ENCODE results near the gene PTPRM. TPM values are rescaled to one million over a fixed set of nuclear protein-coding genes. Genes with fewer than 3 reads are reported as not detected.

Gene PTPRM
- total RNA-seq, 1 donor from 2014 or later: 257 TPM

DNA sequence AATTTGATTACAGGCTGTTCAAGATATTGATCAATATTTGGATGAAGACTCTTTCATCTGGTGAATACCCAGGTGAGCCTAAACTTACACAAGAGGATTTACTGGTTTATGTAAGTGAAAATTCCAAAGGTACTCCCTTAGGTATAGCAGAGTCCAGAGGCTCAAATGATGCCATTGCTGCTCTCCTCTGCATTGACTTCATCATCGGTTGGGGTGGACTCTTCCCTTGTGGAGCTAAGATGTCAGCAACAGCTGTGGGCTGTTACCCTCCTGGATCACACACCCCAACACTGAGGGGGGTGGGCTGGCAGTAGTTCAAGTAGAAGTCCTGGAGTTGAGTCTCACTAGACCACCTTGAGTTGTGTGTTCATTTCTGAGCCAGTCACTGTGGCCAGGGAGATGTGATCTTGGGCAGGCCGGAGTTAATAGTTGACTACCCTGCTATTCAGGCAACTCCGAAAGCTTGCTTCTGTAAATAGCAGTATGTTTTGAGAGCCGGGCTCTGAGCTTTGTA, 236.9 kb downstream of the PTPRM start:
- H3K36me3 ChIP-seq: no peaks in the 10 kb centered on the region
- DNase-seq (ENCODE audit: low spot score in 2 of 2): no peak
- TF ChIP-seq, protein P1, sequence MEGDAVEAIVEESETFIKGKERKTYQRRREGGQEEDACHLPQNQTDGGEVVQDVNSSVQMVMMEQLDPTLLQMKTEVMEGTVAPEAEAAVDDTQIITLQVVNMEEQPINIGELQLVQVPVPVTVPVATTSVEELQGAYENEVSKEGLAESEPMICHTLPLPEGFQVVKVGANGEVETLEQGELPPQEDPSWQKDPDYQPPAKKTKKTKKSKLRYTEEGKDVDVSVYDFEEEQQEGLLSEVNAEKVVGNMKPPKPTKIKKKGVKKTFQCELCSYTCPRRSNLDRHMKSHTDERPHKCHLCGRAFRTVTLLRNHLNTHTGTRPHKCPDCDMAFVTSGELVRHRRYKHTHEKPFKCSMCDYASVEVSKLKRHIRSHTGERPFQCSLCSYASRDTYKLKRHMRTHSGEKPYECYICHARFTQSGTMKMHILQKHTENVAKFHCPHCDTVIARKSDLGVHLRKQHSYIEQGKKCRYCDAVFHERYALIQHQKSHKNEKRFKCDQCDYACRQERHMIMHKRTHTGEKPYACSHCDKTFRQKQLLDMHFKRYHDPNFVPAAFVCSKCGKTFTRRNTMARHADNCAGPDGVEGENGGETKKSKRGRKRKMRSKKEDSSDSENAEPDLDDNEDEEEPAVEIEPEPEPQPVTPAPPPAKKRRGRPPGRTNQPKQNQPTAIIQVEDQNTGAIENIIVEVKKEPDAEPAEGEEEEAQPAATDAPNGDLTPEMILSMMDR (IDR thresholded peaks at IDR 0.05): no peak
- intact Hi-C loops (cut with DNase I): no loop called here
- no peaks in the 10 kb centered on the region for H3K27me3 ChIP-seq
- H3K4me1 ChIP-seq: no peaks in the 10 kb centered on the region
- no peaks in the 10 kb centered on the region for H3K9me3 ChIP-seq
- no peak overlapping the region for H3K4me3 ChIP-seq
- H3K27ac ChIP-seq: no peak overlapping the region

DNA sequence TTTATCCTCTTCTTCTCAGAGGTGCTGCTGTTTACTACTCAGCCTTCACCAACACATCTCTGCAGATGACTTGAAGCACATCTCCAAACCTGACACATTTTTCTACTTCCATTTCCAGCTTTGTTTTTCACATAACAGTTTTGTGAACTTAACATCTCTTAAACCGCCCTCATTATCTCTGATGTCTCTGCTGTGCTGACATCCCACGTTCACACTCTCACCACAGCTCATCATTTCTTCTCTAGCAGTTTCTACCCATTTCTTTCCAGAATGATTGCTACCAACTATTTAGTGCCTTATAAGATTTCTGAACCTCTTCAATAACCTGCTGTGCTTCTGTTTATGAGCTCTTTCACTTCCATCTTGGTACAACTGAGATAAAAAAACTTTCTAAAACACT, 238.0 kb downstream of the PTPRM start:
- Histone ChIP-seq H3K9me3 (no peaks in the 10 kb centered on the region), H3K27ac (no peak overlapping the region), H3K36me3 (no peaks in the 10 kb centered on the region), H3K4me1 (no peaks in the 10 kb centered on the region), H3K27me3 (no peaks in the 10 kb centered on the region), H3K4me3 (no peak overlapping the region)
- DNase-seq (ENCODE audit: low spot score in 2 of 2): no peak
- intact Hi-C loops (cut with DNase I): no loop called here
- TF ChIP-seq, protein P1 (IDR thresholded peaks at IDR 0.05): no peak

- Histone ChIP-seq H3K9me3 (no peaks in the 10 kb centered on the region), H3K4me1 (no peaks in the 10 kb centered on the region), H3K27ac (no peak overlapping the region), H3K27me3 (no peaks in the 10 kb centered on the region), H3K36me3 (no peaks in the 10 kb centered on the region), H3K4me3 (no peak overlapping the region)
- TF ChIP-seq, protein P1 (IDR thresholded peaks at IDR 0.05): no peak
- no peak for DNase-seq (ENCODE audit: low spot score in 2 of 2)
- intact Hi-C loops (cut with DNase I): no loop called here
Observed at GRCh38 chr18:7805880-7806279, 238.8 kb downstream of the PTPRM start.

GRCh38 chr18:7807936-7808453, 240.9 kb downstream of the PTPRM start:
- no peak overlapping the region for H3K4me3 ChIP-seq
- TF ChIP-seq, protein P1 (IDR thresholded peaks at IDR 0.05): no peak
- peaks cover 0 to 13% of the 10 kb centered on the region in 2 donors for H3K4me1 ChIP-seq
- no peak overlapping the region for H3K27ac ChIP-seq
- intact Hi-C loops (cut with DNase I): no loop called here
- no peaks in the 10 kb centered on the region for H3K27me3 ChIP-seq
- H3K9me3 ChIP-seq: no peaks in the 10 kb centered on the region
- DNase-seq (ENCODE audit: low spot score in 2 of 2): no peak
- no peaks in the 10 kb centered on the region for H3K36me3 ChIP-seq

DNA sequence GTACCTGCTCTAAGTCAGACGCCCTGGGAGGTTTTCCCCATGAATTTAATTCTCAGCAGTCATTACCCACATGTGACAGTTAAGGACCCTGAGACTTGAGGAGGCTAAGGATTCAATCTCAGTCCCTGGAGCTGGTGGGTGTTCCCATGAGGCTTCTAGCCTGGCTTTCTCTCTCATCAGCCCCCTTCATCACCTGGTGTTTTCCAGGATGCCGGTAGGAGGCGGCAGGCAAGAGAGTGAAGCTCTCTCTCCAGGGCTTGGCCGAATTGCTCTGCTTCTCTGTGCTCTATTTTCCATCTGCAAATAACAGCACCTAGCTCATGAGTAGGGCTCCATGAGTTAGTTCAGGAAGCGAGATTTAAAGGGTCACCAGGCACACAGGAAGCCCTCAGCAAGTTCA, 241.9 kb downstream of the PTPRM start:
- DNase-seq (ENCODE audit: low spot score in 2 of 2): no peak
- Histone ChIP-seq H3K9me3 (peaks cover 0 to 2% of the 10 kb centered on the region in 2 donors), H3K36me3 (no peaks in the 10 kb centered on the region), H3K27ac (no peak overlapping the region), H3K4me3 (no peak overlapping the region), H3K4me1 (peaks cover 0 to 14% of the 10 kb centered on the region in 2 donors), H3K27me3 (no peaks in the 10 kb centered on the region)
- TF ChIP-seq, protein P1 (IDR thresholded peaks at IDR 0.05): no peak
- intact Hi-C loops (cut with DNase I): no loop called here

GRCh38 chr18:7809455-7809854, 242.3 kb downstream of the PTPRM start:
- H3K9me3 ChIP-seq: peaks cover 4 to 6% of the 10 kb centered on the region in 2 donors
- no peak overlapping the region for H3K4me3 ChIP-seq
- no peak for DNase-seq (ENCODE audit: low spot score in 2 of 2)
- H3K27ac ChIP-seq: no peak overlapping the region
- intact Hi-C loops (cut with DNase I): no loop called here
- H3K4me1 ChIP-seq: peaks cover 0 to 14% of the 10 kb centered on the region in 2 donors
- no peaks in the 10 kb centered on the region for H3K27me3 ChIP-seq
- TF ChIP-seq, protein P1 (IDR thresholded peaks at IDR 0.05): no peak
- H3K36me3 ChIP-seq: no peaks in the 10 kb centered on the region

Measured in ascending aorta (tissue), 2 donors.